PC-9 (cell line): ENCODE data around the gene IL17RE. TPM values are rescaled to one million over a fixed set of nuclear protein-coding genes. Genes with fewer than 3 reads are reported as not detected.
A peak's percentile ranks its signal among the peaks of the same experiment; 100 is the strongest.

Source experiments
- BruUV-seq: library from RNA; stranded (reverse); fragments of 400-500 nt; replicated peaks from 2 replicates; lab custom pipeline; 2021; lab: Mats Ljungman, UMichigan
- CTCF ChIA-PET: fragments of 300-600 bp; sonication (Branson Sonifier 250); formaldehyde crosslinking; loops from one replicate; lab custom pipeline; 2022; ENCODE audit warnings: antibody characterized with exemption; lab: Charles Lee
- POLR2A ChIA-PET: fragments of 300-600 bp; sonication (Branson Sonifier 250); formaldehyde crosslinking; loops from one replicate; lab custom pipeline; 2022; ENCODE audit warnings: antibody characterized with exemption; ENCODE audit not compliant: unreplicated experiment; lab: Charles Lee
- DNase-seq, 2 experiments: peaks; one replicate each; pipeline versions ENCODE4 v3.0.0 to v3.0.0-alpha.2; 2015 to 2022; ENCODE audit warnings: mixed read lengths in 1 of 2
- H2AFZ ChIP-seq: fragments of 200-600 bp; sonication (generic); 2 replicates; pipeline ENCODE4 v1.8.1; 2017; ENCODE audit warnings: antibody characterized with exemption
- H3F3A ChIP-seq: fragments of 200-600 bp; sonication (generic); 2 replicates; pipeline ENCODE4 v1.8.1; 2017; ENCODE audit warnings: antibody characterized with exemption, mild to moderate bottlenecking, low read depth; ENCODE audit not compliant: insufficient read depth
- H3K27ac ChIP-seq: fragments of 200-600 bp; sonication (generic); 2 replicates; pipeline ENCODE4 v1.6.1; 2016; ENCODE audit warnings: mixed run types
- H3K27me3 ChIP-seq: fragments of 200-600 bp; sonication (generic); 2 replicates; pipeline ENCODE4 v1.6.1; 2016; ENCODE audit warnings: low read depth, mixed run types; ENCODE audit not compliant: insufficient read depth
- H3K36me3 ChIP-seq: fragments of 200-600 bp; sonication (generic); 2 replicates; pipeline ENCODE4 v1.6.1; 2016; ENCODE audit warnings: low read depth, mixed run types
- H3K4me1 ChIP-seq: fragments of 200-600 bp; sonication (generic); replicated peaks from 2 replicates; pipeline ENCODE4 v1.6.1; 2016; ENCODE audit warnings: mixed run types; ENCODE audit not compliant: insufficient read depth
- H3K4me2 ChIP-seq: fragments of 200-600 bp; sonication (generic); 2 replicates; pipeline ENCODE4 v1.6.1; 2017; ENCODE audit warnings: mixed run types
- H3K4me3 ChIP-seq: fragments of 200-600 bp; sonication (generic); 2 replicates; pipeline ENCODE4 v1.6.1; 2016; ENCODE audit warnings: mixed run types
- H3K79me2 ChIP-seq: fragments of 200-600 bp; sonication (generic); 2 replicates; pipeline ENCODE4 v1.6.1; 2017; ENCODE audit warnings: low read depth, mixed run types
- H3K9me2 ChIP-seq: fragments of 200-600 bp; sonication (generic); 2 replicates; pipeline ENCODE4 v1.8.1; 2017; ENCODE audit warnings: mild to moderate bottlenecking; ENCODE audit not compliant: insufficient read depth
- H3K9me3 ChIP-seq: fragments of 200-600 bp; sonication (generic); 2 replicates; pipeline ENCODE4 v1.8.1; 2016; ENCODE audit warnings: low read depth; ENCODE audit not compliant: insufficient read depth
- H4K20me1 ChIP-seq: fragments of 200-600 bp; sonication (generic); 2 replicates; pipeline ENCODE4 v1.8.1; 2017; ENCODE audit not compliant: insufficient read depth
- EZH2 ChIP-seq: fragments of 200-600 bp; sonication (generic); IDR thresholded peaks from 2 replicates; pipeline ENCODE4 v1.8.0; 2017; ENCODE audit warnings: antibody characterized with exemption, low read depth
- intact Hi-C: fragments of 100-400 bp; cut with micrococcal nuclease; formaldehyde crosslinking; loops from one replicate; pipeline ENCODE4 v1.10.0; 2022; ENCODE audit not compliant: unreplicated experiment
- total RNA-seq: library from RNA; stranded (reverse); gene quantifications from 2 replicates; pipeline ENCODE4 v1.2.3, GENCODE V29; 2021
- TF ChIP-seq, protein P1 (sequence below): fragments of 200-600 bp; sonication (generic); conservative IDR thresholded peaks from 2 replicates; pipeline ENCODE4 v1.6.1; 2017; ENCODE audit warnings: mixed run types, antibody characterized with exemption, mild to moderate bottlenecking, moderate library complexity

The IL17RE gene
- total RNA-seq, 1 experiment from 2014 or later, result 23.8 TPM

DNA sequence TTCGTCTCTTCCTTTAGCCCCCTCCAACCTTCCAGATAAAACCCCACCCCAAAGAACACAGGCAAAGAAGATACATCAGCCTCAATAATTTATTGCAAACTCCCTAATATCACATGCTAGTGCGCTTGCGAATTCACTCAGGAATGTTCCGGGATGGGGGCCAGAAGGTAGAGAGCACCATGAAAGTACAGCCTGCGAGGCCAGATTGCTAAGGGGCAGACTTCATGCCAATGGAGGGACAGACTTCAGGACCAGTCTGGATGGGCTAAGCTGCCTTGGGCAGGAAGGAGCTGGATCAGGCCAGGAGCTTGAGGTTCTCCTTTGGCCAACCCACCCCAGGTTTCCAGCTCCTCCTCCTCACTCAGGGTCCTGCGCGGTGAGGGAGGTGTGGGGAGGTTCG lies 36.0 kb upstream of the IL17RE start:
- CTCF ChIA-PET, result interaction anchor here (0.5 kb wide), 1 partner anchor 16 kb away, joined by 10 read pairs; no protein-coding TSS in a partner anchor
- Histone ChIP-seq H3K27ac (no peak overlapping the region), H3K4me1 (peaks cover 47% of the 10 kb centered on the region), H4K20me1 (no peaks in the 10 kb centered on the region), H3K9me2 (no peaks in the 10 kb centered on the region), H3F3A (peaks cover 17% of the 10 kb centered on the region), H3K4me3 (no peak overlapping the region), H3K27me3 (no peaks in the 10 kb centered on the region), H3K4me2 (no peak overlapping the region), H2AFZ (no peak overlapping the region), H3K36me3 (no peaks in the 10 kb centered on the region), H3K9me3 (no peaks in the 10 kb centered on the region), H3K79me2 (no peaks in the 10 kb centered on the region)
- no TSS peak for BruUV-seq
- intact Hi-C loops, result no loop called here
- POLR2A ChIA-PET, result no interaction called here
- TF ChIP-seq, protein P1, sequence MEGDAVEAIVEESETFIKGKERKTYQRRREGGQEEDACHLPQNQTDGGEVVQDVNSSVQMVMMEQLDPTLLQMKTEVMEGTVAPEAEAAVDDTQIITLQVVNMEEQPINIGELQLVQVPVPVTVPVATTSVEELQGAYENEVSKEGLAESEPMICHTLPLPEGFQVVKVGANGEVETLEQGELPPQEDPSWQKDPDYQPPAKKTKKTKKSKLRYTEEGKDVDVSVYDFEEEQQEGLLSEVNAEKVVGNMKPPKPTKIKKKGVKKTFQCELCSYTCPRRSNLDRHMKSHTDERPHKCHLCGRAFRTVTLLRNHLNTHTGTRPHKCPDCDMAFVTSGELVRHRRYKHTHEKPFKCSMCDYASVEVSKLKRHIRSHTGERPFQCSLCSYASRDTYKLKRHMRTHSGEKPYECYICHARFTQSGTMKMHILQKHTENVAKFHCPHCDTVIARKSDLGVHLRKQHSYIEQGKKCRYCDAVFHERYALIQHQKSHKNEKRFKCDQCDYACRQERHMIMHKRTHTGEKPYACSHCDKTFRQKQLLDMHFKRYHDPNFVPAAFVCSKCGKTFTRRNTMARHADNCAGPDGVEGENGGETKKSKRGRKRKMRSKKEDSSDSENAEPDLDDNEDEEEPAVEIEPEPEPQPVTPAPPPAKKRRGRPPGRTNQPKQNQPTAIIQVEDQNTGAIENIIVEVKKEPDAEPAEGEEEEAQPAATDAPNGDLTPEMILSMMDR, result no peak
- no peak for TF ChIP-seq EZH2
- no peak for DNase-seq

DNA sequence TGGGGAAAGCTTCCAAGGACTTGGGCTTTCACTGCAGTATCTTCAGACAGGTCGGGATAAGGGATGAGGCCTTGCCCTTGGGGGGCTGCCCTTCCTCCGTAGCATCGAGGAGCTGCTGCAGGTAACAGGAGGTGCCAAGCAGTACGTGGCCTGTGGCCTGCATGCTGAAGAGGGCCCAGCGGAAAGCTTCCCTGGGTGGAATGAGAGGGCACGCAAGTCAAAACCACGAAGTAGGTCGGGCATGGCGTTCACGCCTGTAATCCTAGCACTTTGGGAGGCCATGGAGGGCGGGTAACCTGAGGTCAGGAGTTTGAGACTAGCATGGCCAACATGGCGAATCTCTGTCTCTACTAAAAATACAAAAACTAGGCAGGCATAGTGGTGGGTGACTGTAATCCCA lies 35.5 kb upstream of the IL17RE start:
- no peak overlapping the region for H2AFZ ChIP-seq
- intact Hi-C loops, result no loop called here
- H3K27me3 ChIP-seq, result no peaks in the 10 kb centered on the region
- TF ChIP-seq, protein P1, result no peak
- no peak for TF ChIP-seq EZH2
- no TSS peak for BruUV-seq
- no peaks in the 10 kb centered on the region for H3K9me3 ChIP-seq
- H3K4me3 ChIP-seq, result no peak overlapping the region
- POLR2A ChIA-PET, result no interaction called here
- H3K27ac ChIP-seq, result no peak overlapping the region
- no peaks in the 10 kb centered on the region for H4K20me1 ChIP-seq
- DNase-seq, result no peak
- CTCF ChIA-PET, result no interaction called here
- no peaks in the 10 kb centered on the region for H3K79me2 ChIP-seq
- no peak overlapping the region for H3K4me2 ChIP-seq
- peaks cover 17% of the 10 kb centered on the region for H3F3A ChIP-seq
- H3K9me2 ChIP-seq, result no peaks in the 10 kb centered on the region
- H3K36me3 ChIP-seq, result no peaks in the 10 kb centered on the region
- peaks cover 47% of the 10 kb centered on the region for H3K4me1 ChIP-seq

DNA sequence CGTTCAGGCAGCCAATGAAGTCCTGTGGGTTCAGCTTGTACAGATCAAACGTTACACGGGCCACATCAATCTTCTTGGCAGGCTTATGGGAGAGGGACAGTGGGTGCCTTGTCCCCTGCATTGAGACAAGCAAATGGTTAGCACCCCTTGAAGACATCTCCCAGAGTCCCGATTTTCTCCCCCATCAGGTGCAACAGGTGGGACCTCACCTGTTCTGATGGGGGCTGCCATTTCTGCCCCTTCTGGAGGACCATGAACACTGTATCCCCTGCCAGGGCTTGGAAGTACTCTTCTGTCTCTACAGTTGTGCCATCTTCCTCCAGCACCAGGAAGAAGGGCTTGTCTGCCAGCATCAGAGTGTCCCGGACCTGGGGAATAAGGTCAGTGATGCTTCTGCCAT lies 32.7 kb upstream of the IL17RE start:
- no TSS peak for BruUV-seq
- ChIA-PET CTCF (no interaction called here), POLR2A (no interaction called here)
- Histone ChIP-seq H3K4me1 (peaks cover 32% of the 10 kb centered on the region), H2AFZ (no peak overlapping the region), H3K27me3 (no peaks in the 10 kb centered on the region), H3K36me3 (no peaks in the 10 kb centered on the region), H3K9me2 (no peaks in the 10 kb centered on the region), H3K79me2 (no peaks in the 10 kb centered on the region), H4K20me1 (no peaks in the 10 kb centered on the region), H3F3A (peaks cover 11% of the 10 kb centered on the region), H3K4me3 (no peak overlapping the region), H3K27ac (peak overlapping the region; percentile 69; the same call in 1 of the 2 replicates), H3K4me2 (no peak overlapping the region), H3K9me3 (no peaks in the 10 kb centered on the region)
- intact Hi-C loops, result no loop called here
- TF ChIP-seq, protein P1, result no peak
- no peak for TF ChIP-seq EZH2
- DNase-seq, result no peak
